Measurements from ENCODE around the gene ACD. TPM values are rescaled to one million over a fixed set of nuclear protein-coding genes. Genes with fewer than 3 reads are reported as not detected.

ACD gene
- total RNA-seq, 1 donor from 2014 or later, result 16.2 TPM

DNA sequence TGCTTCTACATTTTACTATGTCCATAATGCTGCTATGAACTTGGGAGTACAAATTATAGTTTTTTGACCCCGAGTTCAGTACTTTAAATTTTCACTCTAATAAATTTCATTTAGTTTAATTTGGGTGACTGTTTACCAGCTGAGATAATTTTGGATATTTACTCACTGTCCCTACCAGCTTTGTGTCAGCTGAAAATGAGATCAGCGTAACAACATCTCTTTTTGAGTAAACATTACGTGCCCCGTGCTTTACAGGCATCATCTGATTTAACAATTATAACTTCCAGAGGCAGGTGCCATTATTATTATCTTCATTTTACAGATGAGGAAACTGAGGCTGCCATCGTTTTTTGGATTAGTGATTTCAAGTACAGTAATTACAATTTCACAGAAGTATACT, 44.0 kb upstream of the ACD start:
- no peak overlapping the region for H3K27ac Mint-ChIP-seq (ENCODE audit: unreplicated experiment)
- H3K4me3 Mint-ChIP-seq (ENCODE audit: unreplicated experiment), result no peak overlapping the region
- no peak for DNase-seq (ENCODE audit: low spot score)
- H3K4me1 Mint-ChIP-seq (ENCODE audit: low read depth), result peaks cover 11% of the 10 kb centered on the region
- no peaks in the 10 kb centered on the region for H3K9me3 Mint-ChIP-seq (ENCODE audit: low read depth)
- H3K36me3 Mint-ChIP-seq (ENCODE audit: low read depth), result no peaks in the 10 kb centered on the region
- TF ChIP-seq, protein P1, sequence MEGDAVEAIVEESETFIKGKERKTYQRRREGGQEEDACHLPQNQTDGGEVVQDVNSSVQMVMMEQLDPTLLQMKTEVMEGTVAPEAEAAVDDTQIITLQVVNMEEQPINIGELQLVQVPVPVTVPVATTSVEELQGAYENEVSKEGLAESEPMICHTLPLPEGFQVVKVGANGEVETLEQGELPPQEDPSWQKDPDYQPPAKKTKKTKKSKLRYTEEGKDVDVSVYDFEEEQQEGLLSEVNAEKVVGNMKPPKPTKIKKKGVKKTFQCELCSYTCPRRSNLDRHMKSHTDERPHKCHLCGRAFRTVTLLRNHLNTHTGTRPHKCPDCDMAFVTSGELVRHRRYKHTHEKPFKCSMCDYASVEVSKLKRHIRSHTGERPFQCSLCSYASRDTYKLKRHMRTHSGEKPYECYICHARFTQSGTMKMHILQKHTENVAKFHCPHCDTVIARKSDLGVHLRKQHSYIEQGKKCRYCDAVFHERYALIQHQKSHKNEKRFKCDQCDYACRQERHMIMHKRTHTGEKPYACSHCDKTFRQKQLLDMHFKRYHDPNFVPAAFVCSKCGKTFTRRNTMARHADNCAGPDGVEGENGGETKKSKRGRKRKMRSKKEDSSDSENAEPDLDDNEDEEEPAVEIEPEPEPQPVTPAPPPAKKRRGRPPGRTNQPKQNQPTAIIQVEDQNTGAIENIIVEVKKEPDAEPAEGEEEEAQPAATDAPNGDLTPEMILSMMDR (IDR thresholded peaks at IDR 0.05), result no peak
- no peaks in the 10 kb centered on the region for H3K27me3 Mint-ChIP-seq (ENCODE audit: low read depth)

DNA sequence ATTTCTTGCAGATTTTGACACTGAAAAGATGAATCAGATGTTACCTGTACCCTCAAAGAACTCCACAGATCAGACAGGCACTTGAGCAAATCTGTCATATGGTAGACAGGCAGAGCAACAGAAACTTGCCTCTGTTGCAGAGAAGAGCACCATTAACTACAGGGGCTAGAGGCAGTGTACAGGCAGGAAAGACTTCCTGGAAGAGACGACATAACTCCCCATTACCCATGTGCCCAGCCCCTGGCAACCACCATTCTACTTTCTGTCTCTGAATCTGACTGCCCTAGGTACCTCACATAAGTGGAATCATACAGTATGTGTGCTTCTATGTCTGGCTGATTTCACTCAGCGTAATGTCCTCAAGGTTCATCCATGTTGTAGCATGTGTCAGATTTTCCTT, 43.6 kb upstream of the ACD start:
- H3K4me1 Mint-ChIP-seq (ENCODE audit: low read depth), result peaks cover 11% of the 10 kb centered on the region

DNA sequence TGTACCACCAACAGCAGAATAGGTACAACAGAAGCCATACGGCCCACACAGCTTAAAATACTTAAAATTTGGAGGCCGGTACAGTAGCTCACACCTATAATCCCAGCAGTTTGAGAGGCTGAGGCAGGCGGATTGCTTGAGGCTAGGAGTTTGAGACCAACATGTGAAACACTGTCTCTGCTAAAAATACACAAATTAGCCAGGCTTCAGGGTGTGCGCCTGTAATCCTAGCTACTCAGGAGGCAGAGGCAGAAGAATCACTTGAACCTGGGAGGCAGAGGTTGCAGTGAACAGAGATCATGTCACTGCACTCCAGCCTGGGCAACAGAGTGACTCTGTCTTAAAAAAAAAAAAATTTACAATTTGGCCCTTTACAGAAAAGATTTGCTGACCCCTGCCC, 42.1 kb upstream of the ACD start:
- TF ChIP-seq, protein P1 (IDR thresholded peaks at IDR 0.05), result no peak
- Mint-ChIP-seq H3K4me1 (ENCODE audit: low read depth) (peaks cover 11% of the 10 kb centered on the region), H3K27ac (ENCODE audit: unreplicated experiment) (no peak overlapping the region), H3K27me3 (ENCODE audit: low read depth) (no peaks in the 10 kb centered on the region), H3K4me3 (ENCODE audit: unreplicated experiment) (no peak overlapping the region), H3K36me3 (ENCODE audit: low read depth) (peaks cover 4% of the 10 kb centered on the region), H3K9me3 (ENCODE audit: low read depth) (no peaks in the 10 kb centered on the region)
- DNase-seq (ENCODE audit: low spot score), result no peak

More for the DNA sequence above, 43.6 kb upstream of the ACD start:
- Mint-ChIP-seq H3K4me3 (ENCODE audit: unreplicated experiment) (no peak overlapping the region), H3K9me3 (ENCODE audit: low read depth) (no peaks in the 10 kb centered on the region), H3K27ac (ENCODE audit: unreplicated experiment) (no peak overlapping the region), H3K27me3 (ENCODE audit: low read depth) (no peaks in the 10 kb centered on the region), H3K36me3 (ENCODE audit: low read depth) (peaks cover 1% of the 10 kb centered on the region)
- TF ChIP-seq, protein P1 (IDR thresholded peaks at IDR 0.05), result no peak
- DNase-seq (ENCODE audit: low spot score), result no peak

DNA sequence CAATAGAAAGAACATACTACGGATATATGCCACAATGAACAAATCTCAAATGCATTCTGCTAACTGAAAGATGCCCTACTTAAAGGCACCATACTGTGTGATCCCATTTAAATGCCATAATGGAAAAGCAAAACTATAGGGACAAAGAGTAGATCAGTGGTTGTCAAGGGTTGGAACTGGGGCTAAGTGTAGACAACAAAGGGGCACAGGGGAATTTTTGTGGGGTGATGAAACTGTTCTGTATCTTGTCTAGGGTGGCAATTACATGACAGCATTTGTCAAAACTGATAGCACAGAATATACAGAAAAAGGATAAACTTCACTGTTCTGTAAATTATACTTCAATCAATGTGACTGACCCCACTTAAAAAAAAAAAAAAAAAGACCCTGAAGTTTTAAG, 41.4 kb upstream of the ACD start:
- no peak overlapping the region for H3K4me3 Mint-ChIP-seq (ENCODE audit: unreplicated experiment)
- peaks cover 11% of the 10 kb centered on the region for H3K4me1 Mint-ChIP-seq (ENCODE audit: low read depth)
- DNase-seq (ENCODE audit: low spot score), result no peak
- peaks cover 4% of the 10 kb centered on the region for H3K36me3 Mint-ChIP-seq (ENCODE audit: low read depth)
- no peak overlapping the region for H3K27ac Mint-ChIP-seq (ENCODE audit: unreplicated experiment)
- TF ChIP-seq, protein P1 (IDR thresholded peaks at IDR 0.05), result no peak
- no peaks in the 10 kb centered on the region for H3K9me3 Mint-ChIP-seq (ENCODE audit: low read depth)
- H3K27me3 Mint-ChIP-seq (ENCODE audit: low read depth), result no peaks in the 10 kb centered on the region

DNA sequence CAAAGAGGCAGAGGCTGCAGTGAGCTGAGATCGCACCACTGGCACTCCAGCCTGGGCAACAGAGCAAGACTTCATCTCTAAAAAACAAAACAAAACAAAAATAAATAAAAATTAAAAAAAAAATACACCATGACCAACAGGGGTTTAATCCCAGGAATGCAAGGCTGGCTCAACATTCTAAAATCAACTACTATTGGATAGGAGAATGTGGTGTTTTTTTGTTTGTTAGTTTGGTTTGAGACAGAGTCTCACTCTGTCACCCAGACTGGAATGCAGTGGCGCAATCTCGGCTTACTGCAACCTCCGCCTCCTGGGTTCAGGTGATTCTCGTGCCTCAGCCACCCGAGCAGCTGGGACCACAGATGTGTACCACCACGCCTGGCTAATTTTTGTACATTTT, 39.2 kb upstream of the ACD start:
- no peak overlapping the region for H3K27ac Mint-ChIP-seq (ENCODE audit: unreplicated experiment)
- no peak for DNase-seq (ENCODE audit: low spot score)
- TF ChIP-seq, protein P1 (IDR thresholded peaks at IDR 0.05), result no peak
- H3K4me1 Mint-ChIP-seq (ENCODE audit: low read depth), result peaks cover 7% of the 10 kb centered on the region
- H3K36me3 Mint-ChIP-seq (ENCODE audit: low read depth), result peaks cover 4% of the 10 kb centered on the region
- H3K27me3 Mint-ChIP-seq (ENCODE audit: low read depth), result no peaks in the 10 kb centered on the region
- H3K4me3 Mint-ChIP-seq (ENCODE audit: unreplicated experiment), result no peak overlapping the region
- no peaks in the 10 kb centered on the region for H3K9me3 Mint-ChIP-seq (ENCODE audit: low read depth)
